ENCODE measurements around the gene TTC34. TPM values are rescaled to one million over a fixed set of nuclear protein-coding genes. Genes with fewer than 3 reads are reported as not detected.

Gene TTC34
- total and polyA plus RNA-seq, 2 of the 13 experiments (the other 11 are each of a cell fraction or from before 2014, with no cell fraction given) = 0.07 to 0.11 TPM

DNA sequence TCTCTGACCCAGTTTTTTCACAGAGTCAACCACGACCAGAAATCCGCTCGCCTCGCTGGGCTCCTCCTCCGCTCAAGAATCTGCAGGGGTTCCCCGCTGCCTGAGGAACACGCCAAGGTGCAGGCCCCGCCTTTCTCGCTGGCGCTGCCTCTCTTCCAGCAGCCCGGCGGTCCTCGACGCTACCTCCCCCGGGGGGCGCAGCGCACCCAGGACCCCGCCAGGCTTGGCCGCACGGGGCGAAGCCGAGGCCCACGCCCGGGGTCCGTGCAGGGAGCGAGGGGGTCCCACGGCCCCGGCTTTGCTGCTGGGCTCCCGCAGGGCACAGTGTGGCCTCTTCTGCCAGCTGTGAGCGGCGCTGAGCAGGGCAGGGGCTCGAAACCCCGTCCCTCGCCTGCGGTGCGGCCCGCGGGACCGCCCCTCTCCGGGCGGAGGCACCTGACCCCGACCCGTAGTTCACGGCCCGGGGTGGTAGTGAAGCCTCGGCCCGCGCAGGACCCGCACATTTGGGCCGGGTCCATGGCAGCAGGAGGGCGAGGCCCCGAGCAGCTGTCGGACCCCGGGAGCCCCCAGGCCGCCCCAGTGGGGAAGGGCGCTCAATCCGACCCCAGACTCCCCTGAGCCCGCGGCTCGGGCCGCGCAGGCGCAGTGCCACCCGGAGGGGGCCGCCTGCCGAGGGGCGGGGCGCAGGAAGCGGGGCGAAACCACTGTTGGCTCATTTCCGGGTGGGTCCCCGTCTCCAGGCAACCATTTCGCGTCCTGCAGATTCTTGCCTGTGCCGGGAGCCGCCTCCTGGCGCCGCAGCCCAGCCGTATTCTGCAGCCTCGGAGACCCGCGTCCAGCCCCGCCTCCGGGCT is 158.7 kb downstream of the TTC34 start (continued):
- TF ChIP-seq, protein P1, sequence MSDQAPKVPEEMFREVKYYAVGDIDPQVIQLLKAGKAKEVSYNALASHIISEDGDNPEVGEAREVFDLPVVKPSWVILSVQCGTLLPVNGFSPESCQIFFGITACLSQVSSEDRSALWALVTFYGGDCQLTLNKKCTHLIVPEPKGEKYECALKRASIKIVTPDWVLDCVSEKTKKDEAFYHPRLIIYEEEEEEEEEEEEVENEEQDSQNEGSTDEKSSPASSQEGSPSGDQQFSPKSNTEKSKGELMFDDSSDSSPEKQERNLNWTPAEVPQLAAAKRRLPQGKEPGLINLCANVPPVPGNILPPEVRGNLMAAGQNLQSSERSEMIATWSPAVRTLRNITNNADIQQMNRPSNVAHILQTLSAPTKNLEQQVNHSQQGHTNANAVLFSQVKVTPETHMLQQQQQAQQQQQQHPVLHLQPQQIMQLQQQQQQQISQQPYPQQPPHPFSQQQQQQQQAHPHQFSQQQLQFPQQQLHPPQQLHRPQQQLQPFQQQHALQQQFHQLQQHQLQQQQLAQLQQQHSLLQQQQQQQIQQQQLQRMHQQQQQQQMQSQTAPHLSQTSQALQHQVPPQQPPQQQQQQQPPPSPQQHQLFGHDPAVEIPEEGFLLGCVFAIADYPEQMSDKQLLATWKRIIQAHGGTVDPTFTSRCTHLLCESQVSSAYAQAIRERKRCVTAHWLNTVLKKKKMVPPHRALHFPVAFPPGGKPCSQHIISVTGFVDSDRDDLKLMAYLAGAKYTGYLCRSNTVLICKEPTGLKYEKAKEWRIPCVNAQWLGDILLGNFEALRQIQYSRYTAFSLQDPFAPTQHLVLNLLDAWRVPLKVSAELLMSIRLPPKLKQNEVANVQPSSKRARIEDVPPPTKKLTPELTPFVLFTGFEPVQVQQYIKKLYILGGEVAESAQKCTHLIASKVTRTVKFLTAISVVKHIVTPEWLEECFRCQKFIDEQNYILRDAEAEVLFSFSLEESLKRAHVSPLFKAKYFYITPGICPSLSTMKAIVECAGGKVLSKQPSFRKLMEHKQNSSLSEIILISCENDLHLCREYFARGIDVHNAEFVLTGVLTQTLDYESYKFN (CRISPR knock-in tag; conservative IDR thresholded peaks at IDR 0.05) = no peak; the same call in 1 of the 2 replicates
- TF ChIP-seq HMG20A (CRISPR knock-in tag; IDR thresholded peaks at IDR 0.05; ENCODE audit: borderline replicate concordance) (no peak), HNF4G (IDR thresholded peaks at IDR 0.05; ENCODE audit: borderline replicate concordance, low read depth, low read length) (no peak), HNF4G (CRISPR knock-in tag; IDR thresholded peaks at IDR 0.05; ENCODE audit: borderline replicate concordance, low read depth) (no peak), JDP2 (CRISPR knock-in tag; IDR thresholded peaks at IDR 0.05; ENCODE audit: borderline replicate concordance) (no peak), POGZ (CRISPR knock-in tag; IDR thresholded peaks at IDR 0.05) (no peak), ZBTB38 (CRISPR knock-in tag; IDR thresholded peaks at IDR 0.05) (no peak), RFXANK (CRISPR knock-in tag; IDR thresholded peaks at IDR 0.05) (no peak), ZNF780A (CRISPR knock-in tag; IDR thresholded peaks at IDR 0.05) (no peak), ZNF549 (CRISPR knock-in tag; IDR thresholded peaks at IDR 0.05) (no peak), MTF1 (CRISPR knock-in tag; IDR thresholded peaks at IDR 0.05) (no peak), ZNF260 (CRISPR knock-in tag; IDR thresholded peaks at IDR 0.05; ENCODE audit: borderline replicate concordance, low read depth) (peak; percentile 27; the same call in 1 of the 2 replicates)
- TF ChIP-seq, protein P2, sequence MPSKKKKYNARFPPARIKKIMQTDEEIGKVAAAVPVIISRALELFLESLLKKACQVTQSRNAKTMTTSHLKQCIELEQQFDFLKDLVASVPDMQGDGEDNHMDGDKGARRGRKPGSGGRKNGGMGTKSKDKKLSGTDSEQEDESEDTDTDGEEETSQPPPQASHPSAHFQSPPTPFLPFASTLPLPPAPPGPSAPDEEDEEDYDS (CRISPR knock-in tag; IDR thresholded peaks at IDR 0.05) = peak; percentile 31; the same call in 1 of the 2 replicates
- TF ChIP-seq, protein P3, sequence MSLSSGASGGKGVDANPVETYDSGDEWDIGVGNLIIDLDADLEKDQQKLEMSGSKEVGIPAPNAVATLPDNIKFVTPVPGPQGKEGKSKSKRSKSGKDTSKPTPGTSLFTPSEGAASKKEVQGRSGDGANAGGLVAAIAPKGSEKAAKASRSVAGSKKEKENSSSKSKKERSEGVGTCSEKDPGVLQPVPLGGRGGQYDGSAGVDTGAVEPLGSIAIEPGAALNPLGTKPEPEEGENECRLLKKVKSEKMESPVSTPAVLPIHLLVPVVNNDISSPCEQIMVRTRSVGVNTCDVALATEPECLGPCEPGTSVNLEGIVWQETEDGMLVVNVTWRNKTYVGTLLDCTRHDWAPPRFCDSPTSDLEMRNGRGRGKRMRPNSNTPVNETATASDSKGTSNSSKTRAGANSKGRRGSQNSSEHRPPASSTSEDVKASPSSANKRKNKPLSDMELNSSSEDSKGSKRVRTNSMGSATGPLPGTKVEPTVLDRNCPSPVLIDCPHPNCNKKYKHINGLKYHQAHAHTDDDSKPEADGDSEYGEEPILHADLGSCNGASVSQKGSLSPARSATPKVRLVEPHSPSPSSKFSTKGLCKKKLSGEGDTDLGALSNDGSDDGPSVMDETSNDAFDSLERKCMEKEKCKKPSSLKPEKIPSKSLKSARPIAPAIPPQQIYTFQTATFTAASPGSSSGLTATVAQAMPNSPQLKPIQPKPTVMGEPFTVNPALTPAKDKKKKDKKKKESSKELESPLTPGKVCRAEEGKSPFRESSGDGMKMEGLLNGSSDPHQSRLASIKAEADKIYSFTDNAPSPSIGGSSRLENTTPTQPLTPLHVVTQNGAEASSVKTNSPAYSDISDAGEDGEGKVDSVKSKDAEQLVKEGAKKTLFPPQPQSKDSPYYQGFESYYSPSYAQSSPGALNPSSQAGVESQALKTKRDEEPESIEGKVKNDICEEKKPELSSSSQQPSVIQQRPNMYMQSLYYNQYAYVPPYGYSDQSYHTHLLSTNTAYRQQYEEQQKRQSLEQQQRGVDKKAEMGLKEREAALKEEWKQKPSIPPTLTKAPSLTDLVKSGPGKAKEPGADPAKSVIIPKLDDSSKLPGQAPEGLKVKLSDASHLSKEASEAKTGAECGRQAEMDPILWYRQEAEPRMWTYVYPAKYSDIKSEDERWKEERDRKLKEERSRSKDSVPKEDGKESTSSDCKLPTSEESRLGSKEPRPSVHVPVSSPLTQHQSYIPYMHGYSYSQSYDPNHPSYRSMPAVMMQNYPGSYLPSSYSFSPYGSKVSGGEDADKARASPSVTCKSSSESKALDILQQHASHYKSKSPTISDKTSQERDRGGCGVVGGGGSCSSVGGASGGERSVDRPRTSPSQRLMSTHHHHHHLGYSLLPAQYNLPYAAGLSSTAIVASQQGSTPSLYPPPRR (CRISPR knock-in tag; IDR thresholded peaks at IDR 0.05; ENCODE audit: borderline replicate concordance) = no peak

All from HepG2 (cell line).